NCI-H2029 treated with DMSO at 0.1 percent for 48 hours (cell line): ENCODE measurements around the gene SPOCK2.

Experiments used
- DNase-seq: peaks from one replicate; lab custom pipeline; 2025; lab: John Stamatoyannopoulos, UW

The SPOCK2 gene

DNA sequence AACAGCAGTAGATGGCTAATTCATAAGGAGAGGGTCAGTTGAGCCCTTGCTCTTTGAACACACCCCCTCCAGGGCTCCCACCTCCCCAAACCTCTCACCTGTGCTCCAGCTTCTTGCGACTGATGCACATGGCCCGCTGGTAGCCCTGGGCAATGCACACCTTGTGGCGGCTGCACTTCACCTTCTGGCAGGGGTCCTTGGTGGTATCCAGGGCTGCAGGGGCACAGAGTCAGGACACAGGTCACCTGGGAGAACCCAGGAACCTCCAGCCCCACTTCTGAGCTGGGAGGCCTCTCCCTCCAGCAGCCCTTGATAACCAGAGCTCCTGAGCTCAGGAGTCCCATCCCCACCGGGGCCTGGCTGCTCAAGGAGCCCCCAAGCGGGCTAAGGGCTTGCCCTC lies 16.3 kb downstream of the SPOCK2 start:
- DNase-seq: no peak

DNA sequence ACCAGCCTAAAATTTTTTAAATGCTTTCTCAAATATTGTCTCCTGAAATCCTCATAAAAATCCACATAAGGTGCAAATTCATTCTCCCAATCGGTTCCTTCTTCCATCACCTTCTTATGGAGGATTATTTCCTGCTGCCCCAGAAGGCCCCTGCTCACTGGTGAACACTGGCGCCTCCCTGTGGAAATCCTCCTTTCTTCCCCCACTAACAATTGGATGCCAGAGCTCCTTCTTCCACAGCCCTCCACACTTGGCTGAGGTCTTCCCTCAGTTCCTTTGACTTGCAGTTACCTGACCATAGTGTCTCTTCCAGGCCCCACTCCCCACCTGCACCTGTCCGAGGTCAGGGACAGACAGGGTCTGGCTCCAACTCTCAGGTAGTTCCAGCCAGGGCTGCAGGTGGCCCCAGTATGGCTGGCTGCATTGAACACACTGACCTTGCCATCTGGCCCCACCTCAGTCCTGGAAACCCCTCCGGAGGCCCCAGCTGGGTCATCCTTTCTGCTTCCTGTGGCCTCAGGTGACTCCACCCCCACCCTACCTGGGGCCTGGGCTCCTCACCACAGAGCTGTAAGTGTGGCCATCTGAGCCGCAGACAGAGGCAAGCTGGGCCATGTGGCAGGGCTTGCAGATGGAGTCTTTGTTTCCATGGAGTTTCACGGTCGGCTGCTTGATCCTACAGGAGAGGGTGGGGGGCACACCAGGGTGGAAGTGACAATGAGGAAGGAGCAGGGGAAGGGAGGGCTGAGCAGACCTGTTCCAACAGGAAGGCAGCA lies 18.4 kb downstream of the SPOCK2 start:
- no peak for DNase-seq

DNA sequence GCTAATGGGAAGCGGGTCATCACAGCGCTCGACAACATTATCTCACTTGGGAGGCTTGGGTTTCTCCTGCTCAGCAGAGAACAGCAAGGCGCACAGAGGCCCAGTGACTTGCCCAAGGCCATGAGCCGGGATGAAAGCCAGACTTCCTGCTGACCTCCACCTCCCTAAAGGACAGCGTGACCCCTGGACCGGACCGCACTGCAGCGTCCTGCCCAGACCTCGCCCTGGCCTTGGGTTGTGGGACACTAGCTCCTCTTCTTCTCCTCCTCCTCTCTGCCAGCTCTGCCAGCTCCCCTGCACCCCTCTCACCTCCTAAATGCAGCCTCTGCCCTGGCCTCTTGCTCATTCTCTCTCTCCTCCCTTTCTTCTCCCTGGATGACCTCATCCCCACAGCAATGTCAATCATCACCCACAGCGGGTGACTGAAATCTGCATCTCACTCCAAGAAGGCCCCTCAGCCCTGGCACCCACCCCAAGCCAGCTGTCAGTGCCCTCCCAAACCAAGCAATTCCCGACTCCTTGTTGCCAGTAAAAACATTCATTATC lies 19.4 kb downstream of the SPOCK2 start:
- no peak for DNase-seq

GRCh38 chr10:72068126-72068765 lies 20.1 kb downstream of the SPOCK2 start:
- no peak for DNase-seq

DNA sequence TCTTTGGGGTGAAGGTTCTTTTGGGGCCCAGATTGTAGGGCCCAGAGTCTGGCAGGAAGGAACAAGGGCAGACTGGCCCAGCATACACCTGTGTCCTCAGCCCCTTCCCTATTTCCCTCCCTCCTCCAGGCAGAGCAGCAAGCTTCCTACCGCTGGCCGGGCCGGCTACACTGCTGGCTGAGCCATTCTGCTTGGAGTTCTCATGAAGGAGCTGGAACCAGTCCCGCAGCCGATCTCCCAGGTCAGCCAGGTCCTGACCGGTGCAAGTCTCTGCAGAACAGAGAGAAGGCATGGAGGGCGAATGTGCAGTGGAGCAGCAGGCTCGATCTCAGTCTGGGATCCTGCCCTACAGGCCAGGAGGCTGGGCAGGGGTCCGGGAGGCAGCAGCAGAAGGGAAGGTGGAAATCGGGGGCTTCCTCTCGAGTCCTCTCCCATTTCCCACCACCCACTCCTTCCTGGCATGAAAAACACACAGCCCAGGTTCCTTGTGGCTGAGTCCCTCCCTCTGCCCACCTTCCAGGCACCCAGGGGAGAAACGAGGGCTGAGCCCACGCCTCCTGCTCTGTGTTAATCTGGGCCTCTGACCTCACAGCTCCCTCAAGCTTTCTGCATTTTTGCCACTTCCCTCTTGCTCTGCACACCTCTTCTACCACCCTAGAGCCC lies 20.8 kb downstream of the SPOCK2 start:
- no peak for DNase-seq

DNA sequence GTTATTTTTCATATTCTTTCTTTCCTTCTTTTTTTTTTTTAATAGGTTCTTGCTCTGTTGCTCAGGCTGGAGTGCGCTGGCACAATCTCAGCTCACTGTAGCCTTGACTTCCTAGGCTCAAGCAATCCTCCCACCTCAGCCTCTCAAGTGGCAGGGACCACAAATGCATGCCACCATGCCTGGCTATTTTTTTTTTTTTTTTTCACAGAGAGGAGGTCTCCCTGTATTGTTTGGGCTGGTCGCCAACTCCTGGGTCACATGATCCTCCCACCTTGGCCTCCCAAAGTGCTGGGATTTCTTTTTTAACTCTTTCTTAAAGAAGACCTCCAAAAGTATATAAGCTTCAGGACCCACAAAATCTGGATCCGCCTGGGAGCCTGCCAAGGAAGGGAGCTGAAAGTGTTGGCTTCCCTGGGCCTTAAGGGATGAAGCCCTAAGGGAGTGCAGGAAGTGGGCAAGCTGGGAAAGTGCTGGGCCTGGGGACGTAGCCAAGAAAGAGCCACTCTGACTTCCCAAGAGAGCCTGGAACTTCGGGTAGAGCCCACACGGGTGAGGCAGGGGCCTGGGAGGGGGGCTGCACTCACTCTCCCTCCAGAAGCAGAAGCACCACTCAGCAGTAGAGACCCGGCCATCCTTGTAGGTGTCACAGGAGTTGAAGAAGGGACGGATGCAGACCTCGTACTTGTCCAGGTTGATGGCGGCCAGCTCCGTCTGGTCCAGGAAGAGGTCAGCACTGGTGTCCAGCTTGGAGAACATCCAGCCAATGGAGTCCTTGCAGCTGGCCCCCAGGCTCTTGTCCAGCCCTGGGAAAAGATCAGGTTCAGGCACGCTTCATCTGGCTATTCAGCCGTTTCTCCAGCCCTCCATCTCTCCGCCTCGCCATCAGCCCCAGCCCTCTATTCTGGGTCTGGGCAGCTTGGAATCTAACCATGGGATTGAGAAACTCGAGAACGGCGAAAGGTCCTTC lies 21.8 kb downstream of the SPOCK2 start:
- DNase-seq: no peak

GRCh38 chr10:72065439-72066025 lies 22.8 kb downstream of the SPOCK2 start:
- no peak for DNase-seq

DNA sequence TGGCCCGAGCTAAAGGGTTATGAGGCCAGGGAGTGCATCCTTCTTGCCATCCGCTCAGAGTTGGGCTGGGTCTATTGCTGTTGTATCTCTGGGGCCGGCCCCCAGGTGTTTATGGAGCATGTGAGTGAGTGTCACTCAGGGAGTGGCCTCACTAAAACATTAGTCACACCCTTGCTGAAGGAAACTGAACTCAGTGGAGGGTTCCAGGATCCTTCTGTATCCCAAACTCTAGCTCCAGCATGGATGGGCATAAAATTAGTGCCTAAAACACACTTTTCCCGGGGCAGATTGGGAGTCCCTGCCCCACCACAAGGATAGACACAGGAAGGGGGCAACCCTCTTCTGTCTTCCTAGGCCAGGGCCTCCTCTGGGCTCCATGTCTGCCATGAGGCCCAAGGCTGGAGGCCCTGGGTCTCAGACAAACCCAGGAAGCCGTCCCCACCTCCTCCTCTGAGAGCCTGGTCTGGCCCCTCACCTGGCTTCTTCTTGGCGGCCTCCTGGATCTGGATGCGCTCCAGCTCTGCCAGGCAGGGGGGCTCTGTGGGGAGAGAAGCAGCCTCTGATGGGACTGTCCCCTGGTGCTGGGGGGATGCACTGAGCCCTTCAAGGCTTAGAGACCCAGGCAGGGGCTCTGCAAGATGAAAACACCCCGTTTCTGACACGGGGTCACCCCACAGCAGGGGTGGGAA lies 24.5 kb downstream of the SPOCK2 start:
- no peak for DNase-seq

DNA sequence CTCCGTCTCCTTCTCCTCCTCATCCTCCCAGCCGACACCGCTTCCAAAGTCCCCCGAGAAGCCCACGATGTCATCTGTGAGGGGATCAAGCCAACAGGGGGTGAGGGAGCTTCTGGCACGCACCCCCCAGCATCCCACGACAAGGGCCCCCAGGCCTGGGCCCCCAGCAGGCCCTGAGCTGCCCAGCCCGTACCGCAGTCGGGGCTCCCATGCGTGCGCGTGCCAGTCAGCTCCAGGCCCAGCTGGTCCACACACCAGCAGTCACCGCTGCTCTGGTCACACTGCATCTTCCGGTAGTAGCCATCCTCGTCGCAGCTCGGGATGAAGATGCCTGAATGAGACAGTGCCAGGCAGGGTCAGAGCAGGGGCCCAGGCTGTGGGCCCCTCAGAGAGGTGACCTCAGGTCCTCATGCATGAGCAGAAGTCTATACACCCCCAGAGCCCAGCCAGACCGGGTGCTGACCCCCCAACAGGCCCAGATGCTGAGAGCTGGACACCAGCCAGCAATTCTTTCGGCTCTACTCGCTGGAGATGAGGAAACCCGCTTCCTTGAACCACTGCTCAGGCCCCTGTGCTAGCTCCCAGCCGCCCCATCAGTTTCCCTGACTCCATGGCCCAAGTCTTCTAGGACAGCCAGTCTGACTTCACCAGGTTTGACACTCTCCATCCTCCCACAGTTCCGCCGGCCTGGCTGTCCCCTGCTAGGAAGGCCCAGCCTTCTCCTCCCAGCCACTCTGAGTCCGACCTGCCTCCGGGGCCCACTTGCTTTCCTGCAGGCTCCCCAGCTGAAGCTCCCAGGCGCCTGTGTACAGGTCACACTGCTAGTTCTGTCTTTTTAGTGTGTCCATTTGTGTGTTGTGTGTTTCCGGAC lies 25.3 kb downstream of the SPOCK2 start:
- no peak for DNase-seq

GRCh38 chr10:72062382-72062781 lies 26.0 kb downstream of the SPOCK2 start:
- no peak for DNase-seq

DNA sequence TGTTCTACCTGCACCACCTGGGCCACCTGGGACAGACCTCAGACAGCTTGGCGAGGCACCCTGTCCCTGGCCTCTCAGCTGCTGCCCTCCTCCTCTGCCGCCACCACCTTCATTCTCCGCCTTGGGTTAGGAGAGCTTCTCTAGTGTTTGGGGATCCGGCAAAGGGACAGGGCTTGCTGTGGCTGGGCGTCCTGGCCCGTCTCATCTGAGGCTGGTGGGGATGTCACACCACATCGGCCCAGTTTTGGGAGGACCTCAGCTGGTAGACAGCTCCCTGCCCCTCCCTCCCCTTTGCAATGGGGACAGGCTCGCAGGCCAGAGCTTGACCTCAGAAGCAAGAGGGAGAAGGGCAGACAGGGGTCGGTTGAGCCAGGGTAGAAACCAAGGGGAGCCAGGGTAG lies 26.4 kb downstream of the SPOCK2 start:
- no peak for DNase-seq

DNA sequence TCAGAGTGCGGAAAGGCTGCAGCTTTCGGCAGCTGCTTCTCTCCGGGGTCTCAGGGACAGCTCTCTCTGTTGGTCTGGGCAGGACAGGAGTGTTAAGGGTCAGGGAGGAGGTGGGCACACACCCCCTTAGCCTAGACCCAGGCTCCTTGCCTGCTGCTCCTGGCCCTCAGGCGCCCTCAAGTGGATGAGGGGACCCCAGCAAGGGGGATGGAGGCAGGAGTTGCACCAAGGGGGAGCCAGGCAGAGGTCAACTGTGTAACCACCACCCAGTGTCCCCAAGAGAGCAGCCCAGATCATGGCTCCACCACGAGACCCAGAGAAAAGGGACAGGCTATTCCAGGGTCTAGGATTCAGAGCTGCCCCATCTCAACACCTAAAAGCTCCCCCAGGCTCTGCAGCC lies 26.9 kb downstream of the SPOCK2 start:
- no peak for DNase-seq

DNA sequence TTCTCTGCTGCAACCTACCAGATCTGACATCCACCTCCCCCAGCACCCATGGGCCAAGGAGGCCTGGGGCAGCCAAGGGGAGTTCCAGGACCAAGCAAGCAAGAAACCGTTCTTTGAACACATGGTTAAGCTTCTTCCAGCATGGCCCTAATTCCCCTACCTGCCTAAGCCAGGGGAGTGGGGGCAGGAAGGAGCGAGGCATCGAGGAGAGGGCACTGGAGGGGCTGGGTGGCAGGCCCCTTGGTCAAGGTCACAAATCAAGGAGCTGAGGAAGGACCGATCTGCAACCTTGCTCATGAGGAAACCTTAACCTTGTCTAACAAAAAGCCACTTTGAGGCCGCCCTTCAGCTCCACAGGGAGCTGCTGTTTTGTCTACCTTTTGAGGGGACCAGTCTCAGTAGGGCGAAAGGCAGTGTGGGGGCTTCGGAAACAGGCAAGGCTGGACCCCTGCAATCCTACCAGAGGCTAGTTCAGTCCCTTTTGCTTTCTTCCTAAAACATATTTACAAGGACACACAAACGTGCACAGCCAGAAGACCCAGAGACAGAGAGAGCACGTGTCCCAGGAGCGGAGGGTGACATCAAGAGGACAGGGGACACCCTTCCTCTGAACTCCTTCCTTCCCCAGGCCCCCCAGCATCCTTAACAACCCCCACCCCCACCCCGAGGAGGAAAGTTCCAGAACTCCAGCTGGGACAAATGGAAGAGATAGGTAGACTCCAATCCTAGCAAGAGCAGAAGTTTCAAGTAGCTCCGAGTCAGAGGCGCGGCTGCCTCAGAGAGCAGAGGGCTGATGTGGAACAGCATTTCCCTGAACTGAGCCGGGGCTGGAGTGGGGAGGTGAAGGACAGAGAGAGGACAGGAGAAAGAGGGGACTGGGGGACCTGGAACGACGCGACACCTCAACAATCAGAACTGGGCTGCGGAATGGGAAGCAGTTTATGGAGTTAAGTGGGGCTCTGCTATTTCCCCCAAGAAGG lies 28.2 kb downstream of the SPOCK2 start:
- no peak for DNase-seq

- no peak for DNase-seq
Measured at GRCh38 chr10:72058989-72059842, 29.1 kb downstream of the SPOCK2 start.

DNA sequence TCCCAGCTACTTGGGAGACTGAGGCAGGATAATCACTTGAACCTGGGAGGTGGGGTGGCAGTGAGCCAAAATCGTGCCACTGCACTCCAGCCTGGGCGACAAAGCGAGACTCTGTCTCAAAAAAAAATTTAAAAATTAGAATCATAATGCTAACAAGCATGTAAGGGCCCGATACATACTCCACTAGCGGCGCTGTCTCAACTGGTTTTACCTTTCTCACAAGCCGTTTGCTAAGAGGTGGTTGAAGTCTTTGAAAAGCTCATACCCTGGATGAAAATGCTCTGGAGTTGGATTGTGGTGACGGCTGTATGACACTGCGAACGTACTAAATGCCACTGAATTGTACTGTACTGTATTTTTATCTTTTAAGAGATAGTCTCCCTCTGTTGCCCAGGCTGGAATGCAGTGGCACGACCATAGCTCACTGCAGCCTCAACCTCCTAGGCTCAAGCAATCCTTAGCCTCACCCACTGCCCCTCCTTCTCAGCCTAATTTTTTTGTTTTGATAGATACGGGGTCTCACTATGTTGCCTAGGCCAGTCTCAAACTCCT lies 29.9 kb downstream of the SPOCK2 start:
- DNase-seq: no peak

DNA sequence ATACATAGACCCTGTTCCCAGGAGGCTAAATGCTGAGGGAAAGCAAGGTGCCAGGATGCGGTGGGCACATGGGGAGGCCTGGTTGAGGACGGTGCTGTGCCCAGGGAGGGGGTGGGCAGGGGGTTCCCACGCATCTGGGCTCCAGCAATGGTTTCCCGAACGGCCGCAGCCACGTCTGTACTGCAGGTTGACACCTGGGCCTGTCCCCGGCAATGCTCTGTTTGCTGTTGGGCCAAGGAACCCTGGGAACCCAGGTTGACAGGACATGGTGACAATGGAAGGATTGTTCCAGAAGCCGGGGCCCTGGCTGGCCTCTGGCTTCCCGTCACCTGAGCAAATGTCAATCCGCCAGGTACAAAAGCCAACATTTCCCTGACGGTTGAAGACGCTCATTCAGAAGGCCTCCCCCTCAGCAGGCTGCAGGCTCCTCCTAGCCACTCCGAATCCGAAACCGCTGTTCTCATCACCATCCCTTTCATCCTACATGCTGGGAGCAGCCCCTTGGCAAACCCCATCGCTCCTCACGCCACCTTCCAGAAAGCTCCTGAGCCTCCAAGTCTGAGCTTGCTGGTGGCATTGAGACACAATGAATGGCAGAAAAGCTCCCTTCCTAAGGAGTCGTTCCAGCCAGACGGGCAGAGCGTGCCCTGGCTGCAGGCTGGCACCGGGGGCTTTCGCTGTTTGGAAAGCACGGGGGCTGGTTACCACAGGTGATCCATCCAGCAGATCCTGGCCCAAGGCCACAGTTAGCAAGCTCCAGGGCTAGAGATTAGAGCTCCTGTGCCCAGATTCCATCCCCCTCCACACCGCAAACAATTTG lies 31.2 kb downstream of the SPOCK2 start:
- no peak for DNase-seq
